Spleen (tissue), 11 donors: Measurements from ENCODE around the gene C10orf53. TPM values are rescaled to one million over a fixed set of nuclear protein-coding genes. Genes with fewer than 3 reads are reported as not detected.
A peak's percentile ranks its signal among the peaks of the same experiment; 100 is the strongest.
"Not testable (repeated sequence)": the region's sequence is repeated elsewhere in the genome, so short reads cannot be mapped to it uniquely, and the experiment has no call there.

ENCODE experiments used
- DNase-seq: peaks from one replicate; pipeline ENCODE4 v3.0.0-alpha.2; 2020
- H3K27ac ChIP-seq, 8 donors: fragments of 200-600 bp; sonication (generic) in 7 of 8; 1 replicate in 4 of 8; 2 replicates in 4 of 8; pipeline versions ENCODE4 v1.5.0 to v1.8.0; 2016 to 2021; ENCODE audit warnings: inconsistent platforms in 4 of 8, mild to moderate bottlenecking in 4 of 8, moderate library complexity in 1 of 8
- H3K27me3 ChIP-seq, 7 donors: fragments of 200-600 bp; sonication (generic) in 6 of 7; replicated peaks in 1 of 7; 1 replicate in 4 of 7; 2 replicates in 3 of 7; pipeline versions ENCODE4 v1.5.0 to v1.8.0; 2016 to 2021; ENCODE audit warnings: inconsistent platforms in 3 of 7, mild to moderate bottlenecking in 1 of 7
- H3K36me3 ChIP-seq, 6 donors: fragments of 200-600 bp; sonication (generic) in 5 of 6; 1 replicate in 4 of 6; 2 replicates in 2 of 6; pipeline versions ENCODE4 v1.5.0 to v1.8.0; 2016 to 2021; ENCODE audit warnings: inconsistent platforms in 2 of 6
- H3K4me1 ChIP-seq, 6 donors: fragments of 200-600 bp; sonication (generic) in 5 of 6; 1 replicate in 3 of 6; 2 replicates in 3 of 6; pipeline versions ENCODE4 v1.5.0 to v1.8.0; 2016 to 2021; ENCODE audit warnings: inconsistent platforms in 3 of 6
- H3K4me3 ChIP-seq, 8 donors: fragments of 200-600 bp; sonication (generic) in 7 of 8; 1 replicate in 4 of 8; 2 replicates in 4 of 8; pipeline versions ENCODE4 v1.5.0 to v1.8.0; 2016 to 2021; ENCODE audit warnings: inconsistent platforms in 4 of 8, mild to moderate bottlenecking in 4 of 8, moderate library complexity in 2 of 8
- H3K9me3 ChIP-seq, 8 donors: fragments of 200-600 bp; sonication (generic) in 7 of 8; 1 replicate in 4 of 8; 2 replicates in 4 of 8; pipeline versions ENCODE4 v1.5.0 to v1.8.0; 2016 to 2021; ENCODE audit warnings: inconsistent platforms in 4 of 8
- CTCF ChIP-seq, 11 experiments: fragments of 200-600 bp in 7 of 11; fragments of 450-650 bp in 4 of 11; sonication (generic) in 4 of 11; IDR thresholded peaks in 8 of 11; conservative IDR thresholded peaks in 3 of 11; 1 replicate in 7 of 11; 2 replicates in 4 of 11; pipeline versions ENCODE4 v1.4.0 to v1.8.0; 2016 to 2021; ENCODE audit warnings: antibody characterized with exemption in 11 of 11, inconsistent platforms in 4 of 11, mild to moderate bottlenecking in 1 of 11
- POLR2A ChIP-seq, 3 donors: fragments of 450-650 bp; IDR thresholded peaks; one replicate each; pipeline ENCODE4 v1.5.1; 2017; ENCODE audit warnings: antibody characterized with exemption in 3 of 3, mild to moderate bottlenecking in 1 of 3
- POLR2AphosphoS5 ChIP-seq, 3 donors: sonication (generic); formaldehyde crosslinking; IDR thresholded peaks; one replicate each; pipeline ENCODE4 v1.5.1; 2017; ENCODE audit warnings: antibody characterized with exemption in 3 of 3
- WGBS, 5 donors: extraction: QIAGEN DNeasy Blood & Tissue Kit in 3 of 5; methylation state at CpG; one replicate each; pipeline versions ENCODE4 v1.1.5 to v1.1.7; 2013 to 2018; 5-methylcytosine and 5-hydroxymethylcytosine counted together
- intact Hi-C: fragments of 100-400 bp; cut with DNase I; formaldehyde crosslinking; loops from one replicate; pipeline ENCODE4 v1.15.0; 2023; ENCODE audit warnings: low total_unique reads
- polyA plus RNA-seq, 3 donors: library from polyadenylated mRNA; stranded (reverse); fragments of 200-250 nt; gene quantifications; one replicate each; pipeline ENCODE4 v1.2.1, GENCODE V29; 2013
- total RNA-seq, 7 donors: library from RNA; depleted of rRNA in 3 of 7; stranded (reverse); fragments of >200 nt in 3 of 7; fragmentation: NEBNext Ultra II Directional in 4 of 7; extraction: Animal tissue kit (Norgen Biotek cat#: 25700) in 4 of 7; gene quantifications; one replicate each; pipeline versions ENCODE4 v1.1.0 to v1.2.1, GENCODE V29; 2016 to 2021
- donor health status: healthy with polysubstance abuse.
- donor health status: DM: no; HTN: no; CAD: no; lungs with moderate emphysema.
- donor health status: DM: no; HTN: no; CAD: no.
- donor health status: Bipolar disorder and iron deficiency.
- donor health status: healthy.
- donor health status: DM: no; HTN: no; CAD: no.
- donor health status: DM: yes; HTN: yes; CAD: no.

C10orf53 gene
- total and polyA plus RNA-seq, 10 donors: not detected

GRCh38 chr10:49667991-49668390 is 11.5 kb upstream of the C10orf53 start:
- Histone ChIP-seq H3K9me3 (peaks cover 0 to 5% (median 0%) of the 10 kb centered on the region in 8 donors), H3K27ac (no peak overlapping the region), H3K4me1 (no peaks in the 10 kb centered on the region), H3K4me3 (no peak overlapping the region), H3K27me3 (peaks cover 0 to 27% (median 0%) of the 10 kb centered on the region in 7 donors), H3K36me3 (no peaks in the 10 kb centered on the region)
- DNase-seq: no peak
- TF ChIP-seq CTCF (IDR thresholded peaks at IDR 0.05 in 8 of 11, conservative IDR thresholded peaks at IDR 0.05 in 3 of 11) (no peak), POLR2AphosphoS5 (IDR thresholded peaks at IDR 0.05) (no peak), POLR2A (IDR thresholded peaks at IDR 0.05) (no peak)
- intact Hi-C loops: no loop called here
- 69 to 82% (median 72%) methylated on average over 2 of the region's 2 CpGs for WGBS, 5 donors

- no peak for DNase-seq
- Histone ChIP-seq H3K4me3 (no peak overlapping the region), H3K27me3 (peaks cover 0 to 27% (median 0%) of the 10 kb centered on the region in 7 donors), H3K4me1 (no peaks in the 10 kb centered on the region), H3K27ac (no peak overlapping the region), H3K9me3 (peaks cover 0 to 5% (median 0%) of the 10 kb centered on the region in 8 donors), H3K36me3 (no peaks in the 10 kb centered on the region)
- WGBS, 5 donors: 72 to 77% (median 75%) methylated on average over 6 of the region's 6 CpGs
- intact Hi-C loops: no loop called here
- TF ChIP-seq POLR2A (IDR thresholded peaks at IDR 0.05) (no peak), CTCF (IDR thresholded peaks at IDR 0.05 in 8 of 11, conservative IDR thresholded peaks at IDR 0.05 in 3 of 11) (no peak), POLR2AphosphoS5 (IDR thresholded peaks at IDR 0.05) (no peak)
Observed at GRCh38 chr10:49668684-49669083, 10.8 kb upstream of the C10orf53 start.

- DNase-seq: no peak
- H3K36me3 ChIP-seq: no peaks in the 10 kb centered on the region
- no peak overlapping the region for H3K27ac ChIP-seq
- peak overlapping the region in 2 of 8 donors; percentile 8 to 25 for H3K4me3 ChIP-seq
- intact Hi-C loops: no loop called here
- no peak for TF ChIP-seq POLR2A (IDR thresholded peaks at IDR 0.05)
- TF ChIP-seq POLR2AphosphoS5 (IDR thresholded peaks at IDR 0.05): no peak
- TF ChIP-seq CTCF (IDR thresholded peaks at IDR 0.05 in 8 of 11, conservative IDR thresholded peaks at IDR 0.05 in 3 of 11): no peak
- peaks cover 0 to 54% (median 24%) of the 10 kb centered on the region in 8 donors for H3K9me3 ChIP-seq
- H3K27me3 ChIP-seq: peaks cover 0 to 50% (median 12%) of the 10 kb centered on the region in 7 donors
- WGBS, 5 donors: 19 to 30% (median 23%) methylated on average over 19 of the region's 19 CpGs
- no peaks in the 10 kb centered on the region for H3K4me1 ChIP-seq
Observed at GRCh38 chr10:49678827-49679479, 498 bp upstream of the C10orf53 start.

- H3K4me3 ChIP-seq, H3K36me3 ChIP-seq, H3K27ac ChIP-seq, DNase-seq, H3K4me1 ChIP-seq, intact Hi-C loops: not testable (repeated sequence)
- WGBS, 5 donors: 70 to 91% (median 76%) methylated on average over 2 to 5 of the region's 5 CpGs
- Histone ChIP-seq H3K9me3 (peaks cover 0 to 71% (median 38%) of the 10 kb centered on the region in 8 donors), H3K27me3 (peaks cover 0 to 48% (median 12%) of the 10 kb centered on the region in 7 donors)
Observed at GRCh38 chr10:49682449-49682848, 3.0 kb downstream of the C10orf53 start.
